DND-41 (cell line): ENCODE measurements around the gene SLC16A13.

Experiments
- ATAC-seq: fragments of 200-7000 bp; cut with Tn5 transposase; 3 replicates; pipeline ENCODE4 v1.9.1; 2021; ENCODE audit warnings: low read depth; ENCODE audit not compliant: insufficient read depth
- DNase-seq: peaks from one replicate; pipeline ENCODE4 v3.0.0-alpha.2; 2020
- H2AFZ ChIP-seq: 2 replicates; pipeline ENCODE4 v1.6.0; 2012; ENCODE audit warnings: low read depth, low read length
- H3K27ac ChIP-seq: 2 replicates; pipeline ENCODE4 v1.5.1; 2012; ENCODE audit warnings: low read length, inconsistent platforms
- H3K27me3 ChIP-seq: fragments of 200-600 bp; sonication (generic); 2 replicates; pipeline ENCODE4 v1.6.0; 2012; ENCODE audit warnings: low read length, mild to moderate bottlenecking, inconsistent platforms; ENCODE audit not compliant: insufficient read depth, poor library complexity
- H3K36me3 ChIP-seq: 2 replicates; pipeline ENCODE4 v1.5.1; 2012; ENCODE audit warnings: low read length, inconsistent platforms; ENCODE audit not compliant: insufficient read depth
- H3K4me1 ChIP-seq: 2 replicates; pipeline ENCODE4 v1.5.1; 2012; ENCODE audit warnings: mild to moderate bottlenecking, low read length; ENCODE audit not compliant: insufficient read depth
- H3K4me2 ChIP-seq: 2 replicates; pipeline ENCODE4 v1.6.0; 2012; ENCODE audit warnings: mild to moderate bottlenecking, moderate library complexity, low read length, inconsistent platforms; ENCODE audit not compliant: insufficient read depth
- H3K4me3 ChIP-seq, 2 experiments: fragments of 200-600 bp in 1 of 2; shearing (Covaris generic) in 1 of 2; 2 replicates each; pipeline ENCODE4 v1.5.1; 2012 to 2016; ENCODE audit warnings: inconsistent platforms in 2 of 2, low read length in 2 of 2, mild to moderate bottlenecking in 2 of 2, low read depth in 1 of 2, moderate library complexity in 1 of 2
- H3K79me2 ChIP-seq: 2 replicates; pipeline ENCODE4 v1.6.0; 2012; ENCODE audit warnings: low read length, inconsistent platforms; ENCODE audit not compliant: insufficient read depth
- H3K9ac ChIP-seq: 2 replicates; pipeline ENCODE4 v1.6.0; 2012; ENCODE audit warnings: low read depth, mild to moderate bottlenecking, inconsistent platforms, low read length, moderate library complexity
- H3K9me3 ChIP-seq: 2 replicates; pipeline ENCODE4 v1.5.1; 2012; ENCODE audit warnings: low read length, moderate library complexity, mild to moderate bottlenecking, inconsistent platforms; ENCODE audit not compliant: insufficient read depth, severe bottlenecking
- H4K20me1 ChIP-seq: 2 replicates; pipeline ENCODE4 v1.6.0; 2012; ENCODE audit warnings: low read length; ENCODE audit not compliant: insufficient read depth
- CTCF ChIP-seq: IDR thresholded peaks from 2 replicates; pipeline ENCODE4 v1.5.1; 2012; ENCODE audit warnings: borderline replicate concordance, low read length, moderate library complexity, mild to moderate bottlenecking; ENCODE audit not compliant: poor library complexity, severe bottlenecking; ENCODE audit errors: extremely low read depth
- EZH2 ChIP-seq: IDR thresholded peaks from 3 replicates; pipeline ENCODE4 v1.6.1; 2012; ENCODE audit warnings: borderline replicate concordance, low read depth, mild to moderate bottlenecking, moderate library complexity, low read length, inconsistent platforms; ENCODE audit not compliant: severe bottlenecking

The SLC16A13 gene

DNA sequence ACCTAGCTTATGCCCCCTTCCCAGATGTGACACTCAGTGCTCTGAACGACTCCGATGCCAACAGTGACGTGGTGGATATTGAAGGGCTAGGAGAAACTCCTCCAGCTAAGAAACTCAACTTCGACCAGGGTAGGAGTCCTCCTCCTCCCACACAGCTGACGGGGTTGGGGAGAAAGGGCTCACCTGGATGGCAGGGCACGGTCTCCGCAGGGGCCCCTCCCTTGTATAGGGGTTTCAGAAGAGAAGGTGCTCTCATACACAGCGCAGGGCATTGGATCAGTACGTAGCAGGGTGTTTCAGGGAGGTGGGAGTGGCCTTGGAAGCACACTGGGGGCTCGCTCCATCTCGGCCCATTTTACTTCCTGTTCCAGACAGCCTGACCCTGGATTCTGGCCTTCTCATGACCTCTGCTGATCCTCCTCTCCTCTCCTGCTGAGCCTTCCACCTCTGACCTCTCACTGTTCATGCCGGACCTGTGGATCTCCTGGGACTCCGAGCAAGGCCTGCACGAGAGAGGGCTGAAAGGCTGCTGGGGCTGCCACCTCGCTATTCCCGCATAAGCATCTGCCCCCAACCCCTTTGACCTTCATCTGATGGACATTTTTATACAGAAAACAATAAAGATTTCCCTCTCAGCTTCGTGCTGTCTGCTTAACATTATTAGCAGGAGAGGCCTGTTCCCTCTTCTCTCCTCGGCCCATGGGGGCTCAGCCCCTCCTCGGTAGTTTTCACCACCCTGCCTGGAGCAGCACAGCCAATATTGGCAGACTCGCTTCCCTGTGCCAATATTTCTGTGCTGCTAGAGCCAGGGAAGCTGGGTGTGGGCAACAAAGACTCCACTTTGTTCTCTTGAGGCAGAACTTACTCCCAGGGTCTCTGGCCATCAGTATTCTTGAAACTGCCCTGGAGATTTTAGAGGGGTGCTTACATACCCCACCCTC is 18.7 kb upstream of the SLC16A13 start:
- H3K36me3 ChIP-seq: peaks cover 24% of the 10 kb centered on the region
- DNase-seq (no peak), ATAC-seq (no peak)
- H2AFZ ChIP-seq: no peak overlapping the region
- TF ChIP-seq EZH2 (no peak), CTCF (no peak)
- H4K20me1 ChIP-seq: peaks cover 4% of the 10 kb centered on the region; the same call in 1 of the 2 replicates
- no peaks in the 10 kb centered on the region for H3K9me3 ChIP-seq
- H3K79me2 ChIP-seq: peaks cover 32% of the 10 kb centered on the region
- H3K9ac ChIP-seq: no peak overlapping the region; the same call in 1 of the 2 replicates
- H3K4me3 ChIP-seq: no peak overlapping the region
- H3K4me2 ChIP-seq: 0 out of 2 replicates have a peak overlapping the region, but pooled peaks have one; percentile 94
- H3K27me3 ChIP-seq: no peaks in the 10 kb centered on the region
- peak overlapping the region; percentile 99 for H3K27ac ChIP-seq
- H3K4me1 ChIP-seq: peaks cover 54% of the 10 kb centered on the region

DNA sequence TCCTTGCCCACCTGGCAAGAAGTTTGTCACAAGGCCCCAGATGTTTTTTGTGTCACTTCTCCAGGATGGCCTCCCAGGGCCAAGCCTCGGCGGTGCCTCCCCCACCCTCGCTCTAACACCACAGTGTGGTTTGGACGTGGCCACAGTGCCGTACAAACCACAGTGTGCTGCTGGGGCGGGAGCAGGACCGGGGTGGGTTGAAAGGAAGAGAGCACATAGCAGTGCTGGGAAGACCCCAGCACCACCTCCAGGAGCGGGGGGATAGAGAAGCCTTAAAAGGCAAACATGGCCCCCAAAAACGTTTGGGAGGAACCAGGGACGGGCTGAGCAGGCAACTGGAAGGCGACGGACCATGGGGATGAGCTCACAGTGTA is 18.0 kb upstream of the SLC16A13 start:
- Histone ChIP-seq H2AFZ (no peak overlapping the region), H3K9me3 (no peaks in the 10 kb centered on the region), H3K27ac (no peak overlapping the region; the same call in 1 of the 2 replicates), H3K4me3 (no peak overlapping the region), H4K20me1 (0 out of 2 replicates have a peak, but pooled peaks cover 2% of the 10 kb centered on the region), H3K4me2 (no peak overlapping the region), H3K27me3 (no peaks in the 10 kb centered on the region), H3K79me2 (peaks cover 25% of the 10 kb centered on the region), H3K36me3 (peaks cover 24% of the 10 kb centered on the region), H3K9ac (no peak overlapping the region; the same call in 1 of the 2 replicates), H3K4me1 (peaks cover 58% of the 10 kb centered on the region)
- ATAC-seq (no peak), DNase-seq (peak; percentile 43)
- TF ChIP-seq CTCF (no peak), EZH2 (no peak)

DNA sequence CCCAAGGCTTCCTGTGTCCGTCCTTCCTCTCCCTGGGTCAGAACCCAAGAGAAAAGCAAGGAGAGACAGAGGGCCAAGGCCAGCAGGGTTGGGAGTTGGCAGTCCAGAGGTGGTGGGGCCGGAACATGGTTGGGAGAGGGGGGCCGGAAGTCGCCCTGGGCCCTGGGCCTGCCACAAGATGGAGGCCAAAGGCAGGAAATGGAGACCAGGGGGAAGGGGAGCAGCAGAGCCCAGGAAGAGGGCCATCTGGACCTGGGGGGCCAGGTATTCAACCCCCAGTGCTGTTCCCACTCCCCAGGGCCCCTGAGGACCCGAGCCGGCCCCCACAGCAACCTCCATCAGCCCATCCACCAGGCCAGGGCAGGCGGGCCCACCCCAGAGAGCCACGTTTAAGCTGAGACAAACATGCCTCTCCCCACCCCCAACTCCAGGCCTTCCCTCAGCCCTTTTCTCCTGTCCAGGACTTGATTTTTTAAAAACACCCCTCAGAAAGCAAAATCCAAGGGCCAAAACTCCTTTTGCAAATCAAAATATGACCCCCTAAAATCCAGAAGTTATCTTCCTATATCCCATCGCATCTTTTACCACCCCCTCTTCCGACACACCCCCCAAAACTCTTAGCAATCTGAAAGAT is 17.4 kb upstream of the SLC16A13 start:
- ATAC-seq: no peak
- H3K27me3 ChIP-seq: no peaks in the 10 kb centered on the region
- DNase-seq: no peak
- TF ChIP-seq CTCF: no peak
- H3K27ac ChIP-seq: no peak overlapping the region; the same call in 1 of the 2 replicates
- H4K20me1 ChIP-seq: no peaks in the 10 kb centered on the region
- peaks cover 24% of the 10 kb centered on the region for H3K36me3 ChIP-seq
- H3K4me1 ChIP-seq: peaks cover 53% of the 10 kb centered on the region
- no peak overlapping the region for H2AFZ ChIP-seq
- no peaks in the 10 kb centered on the region for H3K9me3 ChIP-seq
- no peak overlapping the region for H3K4me3 ChIP-seq
- H3K79me2 ChIP-seq: peaks cover 19% of the 10 kb centered on the region
- no peak overlapping the region for H3K4me2 ChIP-seq
- H3K9ac ChIP-seq: no peak overlapping the region
